K562 (cell line): ENCODE measurements around the gene KISS1R. TPM values are rescaled to one million over a fixed set of nuclear protein-coding genes. Genes with fewer than 3 reads are reported as not detected.

Experiments used
- ASH1L ChIP-seq: fragments of 450-650 bp; IDR thresholded peaks from 2 replicates; pipeline ENCODE4 v1.6.1; 2018; ENCODE audit warnings: borderline replicate concordance, mild to moderate bottlenecking, low read depth; ENCODE audit not compliant: partially characterized antibody
- CREM ChIP-seq: IDR thresholded peaks from 2 replicates; pipeline ENCODE4 v1.6.1; 2014; ENCODE audit warnings: antibody characterized with exemption, low read depth
- EP300 ChIP-seq: IDR thresholded peaks from 2 replicates; pipeline ENCODE4 v1.6.1; 2012; ENCODE audit warnings: low read length, improper control_type of control experiment
- FOXK1 ChIP-seq: sonication (generic); formaldehyde crosslinking; IDR thresholded peaks from 2 replicates; pipeline ENCODE4 v1.8.0; 2022; ENCODE audit warnings: missing genetic modification reagents, mild to moderate bottlenecking, borderline replicate concordance
- GATAD2A ChIP-seq: fragments of 450-650 bp; IDR thresholded peaks from 2 replicates; pipeline ENCODE4 v1.6.1; 2017
- HDGF ChIP-seq: fragments of 450-650 bp; IDR thresholded peaks from 2 replicates; pipeline ENCODE4 v1.6.1; 2016
- HEY1 ChIP-seq: fragments of 250-450 bp; sonication (Bioruptor Pico); IDR thresholded peaks from 2 replicates; pipeline ENCODE4 v1.5.0; 2020; ENCODE audit warnings: mild to moderate bottlenecking, moderate library complexity, borderline replicate concordance
- MCM5 ChIP-seq: fragments of 450-650 bp; IDR thresholded peaks from 2 replicates; pipeline ENCODE4 v1.6.1; 2016; ENCODE audit warnings: low read depth
- MYC ChIP-seq, 2 experiments: fragments of 250-450 bp in 1 of 2; sonication (Bioruptor Pico) in 1 of 2; IDR thresholded peaks; 2 replicates each; pipeline versions ENCODE4 v1.5.1 to v1.6.1; 2012 to 2021; ENCODE audit warnings: low read depth in 2 of 2, borderline replicate concordance in 1 of 2, improper control_type of control experiment in 1 of 2, low read length in 1 of 2, mild to moderate bottlenecking in 1 of 2, moderate library complexity in 1 of 2
- PCBP1 ChIP-seq: fragments of 200-400 bp; formaldehyde crosslinking; IDR thresholded peaks from 2 replicates; pipeline ENCODE4 v1.6.1; 2018; ENCODE audit warnings: mild to moderate bottlenecking, low read depth, low read length; ENCODE audit not compliant: poor library complexity, severe bottlenecking
- POLR3G ChIP-seq: IDR thresholded peaks from 2 replicates; pipeline ENCODE4 v1.6.1; 2011; ENCODE audit not compliant: insufficient read length, insufficient replicate concordance; ENCODE audit errors: extremely low read depth
- RHOXF2B ChIP-seq: fragments of 250-450 bp; sonication (Bioruptor Pico); conservative IDR thresholded peaks from 2 replicates; pipeline ENCODE4 v1.5.1; 2021
- SREBF1 ChIP-seq: fragments of 150-350 bp; IDR thresholded peaks from 2 replicates; pipeline ENCODE4 v1.6.1; 2014; ENCODE audit warnings: antibody characterized with exemption, low read depth, low read length, borderline replicate concordance
- TAL1 ChIP-seq: fragments of 450-650 bp; IDR thresholded peaks from 2 replicates; pipeline ENCODE4 v1.6.1; 2016; ENCODE audit warnings: mild to moderate bottlenecking
- ZNF584 ChIP-seq: fragments of 200-800 bp; sonication (Bioruptor generic); IDR thresholded peaks from 2 replicates; pipeline ENCODE4 v1.6.1; 2016; ENCODE audit warnings: low read depth, mild to moderate bottlenecking, missing genetic modification characterization, missing compliant biosample characterization
- ZNF586 ChIP-seq: fragments of 450-650 bp; formaldehyde crosslinking; conservative IDR thresholded peaks from 2 replicates; pipeline ENCODE4 v1.4.0; 2020; ENCODE audit warnings: mild to moderate bottlenecking, moderate library complexity
- ZSCAN32 ChIP-seq: fragments of 450-650 bp; formaldehyde crosslinking; IDR thresholded peaks from 2 replicates; pipeline ENCODE4 v1.4.0; 2020; ENCODE audit warnings: mild to moderate bottlenecking, moderate library complexity
- polyA plus RNA-seq, 8 experiments: library from polyadenylated mRNA; depleted of rRNA in 4 of 8; stranded (reverse) in 5 of 8; unstranded in 3 of 8; fragments of >200 nt; fragmentation: Nextera tagmentation in 2 of 8; fragmentation: Illumina TruSeq in 1 of 8; extraction: Ambion mirVana in 2 of 8; extraction: Trizol in 1 of 8; gene quantifications; 2 replicates each; pipeline versions ENCODE4 v1.2.1 to v1.2.3, GENCODE V29; 2011 to 2014; ENCODE audit warnings: inconsistent platforms in 1 of 8, missing spikeins in 1 of 8
- total RNA-seq, 7 experiments: library from RNA; depleted of rRNA in 6 of 7; stranded (reverse); fragments of >200 nt in 6 of 7; fragmentation: Illumina TruSeq in 2 of 7; extraction: Trizol in 2 of 7; gene quantifications; 2 replicates each; pipeline versions ENCODE4 v1.2.1 to v1.2.3, GENCODE V29; 2011 to 2021; ENCODE audit warnings: low replicate concordance in 1 of 7
- TF ChIP-seq, protein P1 (sequence below): fragments of 450-650 bp; IDR thresholded peaks from 2 replicates; pipeline ENCODE4 v1.6.1; 2017; ENCODE audit warnings: antibody characterized with exemption, mild to moderate bottlenecking
- TF ChIP-seq, protein P2 (sequence below): fragments of 450-650 bp; IDR thresholded peaks from 2 replicates; pipeline ENCODE4 v1.6.1; 2017; ENCODE audit warnings: antibody characterized with exemption
- TF ChIP-seq, protein P3 (sequence below): fragments of 450-650 bp; IDR thresholded peaks from 2 replicates; pipeline ENCODE4 v1.6.1; 2016
- TF ChIP-seq, protein P4 (sequence below): fragments of 250-450 bp; sonication (Bioruptor Pico); IDR thresholded peaks from 2 replicates; pipeline ENCODE4 v1.9.0; 2021; ENCODE audit warnings: mild to moderate bottlenecking

Gene KISS1R
- total and polyA plus RNA-seq, 9 of the 15 experiments (the other 6 are each of a cell fraction or from before 2014, with no cell fraction given) = 0.37 to 39.4 (median 2.0) TPM

DNA sequence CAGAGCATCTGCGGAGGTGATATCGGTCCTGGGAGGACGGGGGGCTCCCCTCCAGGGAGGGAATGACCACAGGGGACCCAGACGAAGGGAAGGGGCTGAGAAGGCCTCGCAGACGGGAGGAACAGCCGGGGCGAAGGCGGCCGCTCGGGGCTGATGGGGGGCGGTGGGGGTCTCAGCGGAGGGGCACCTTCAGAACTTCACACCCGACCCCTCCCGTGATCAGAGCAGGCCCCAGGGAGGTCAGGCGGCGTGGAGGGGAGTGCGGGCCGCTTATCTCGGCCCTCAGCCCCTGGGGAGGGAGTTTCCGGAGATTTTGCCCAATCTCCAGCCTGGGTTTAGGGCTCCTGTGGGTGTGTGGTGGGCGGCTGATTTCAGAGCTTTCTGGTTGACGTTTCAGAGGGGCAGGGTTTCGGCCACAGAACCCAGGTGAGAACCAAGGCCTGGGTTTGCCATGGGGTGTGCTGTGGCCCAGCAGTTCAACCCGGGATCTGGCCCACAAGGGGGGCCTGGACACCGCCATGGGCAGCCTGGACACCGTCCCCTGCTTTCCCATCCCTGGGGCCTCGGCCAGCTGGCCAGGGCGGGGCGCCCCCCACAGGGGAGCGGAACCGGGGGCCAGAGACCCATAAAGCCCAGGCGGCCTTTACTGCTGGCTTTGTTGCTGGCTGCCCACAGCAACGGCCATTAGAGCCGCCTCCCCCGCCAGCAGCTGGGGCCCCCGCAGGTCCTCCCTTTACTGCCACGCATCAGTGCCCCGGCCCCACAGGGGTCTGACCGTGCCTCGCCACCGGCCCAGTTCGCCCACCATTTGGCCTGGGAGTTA is 37.8 kb downstream of the KISS1R start (continued):
- TF ChIP-seq, protein P1, sequence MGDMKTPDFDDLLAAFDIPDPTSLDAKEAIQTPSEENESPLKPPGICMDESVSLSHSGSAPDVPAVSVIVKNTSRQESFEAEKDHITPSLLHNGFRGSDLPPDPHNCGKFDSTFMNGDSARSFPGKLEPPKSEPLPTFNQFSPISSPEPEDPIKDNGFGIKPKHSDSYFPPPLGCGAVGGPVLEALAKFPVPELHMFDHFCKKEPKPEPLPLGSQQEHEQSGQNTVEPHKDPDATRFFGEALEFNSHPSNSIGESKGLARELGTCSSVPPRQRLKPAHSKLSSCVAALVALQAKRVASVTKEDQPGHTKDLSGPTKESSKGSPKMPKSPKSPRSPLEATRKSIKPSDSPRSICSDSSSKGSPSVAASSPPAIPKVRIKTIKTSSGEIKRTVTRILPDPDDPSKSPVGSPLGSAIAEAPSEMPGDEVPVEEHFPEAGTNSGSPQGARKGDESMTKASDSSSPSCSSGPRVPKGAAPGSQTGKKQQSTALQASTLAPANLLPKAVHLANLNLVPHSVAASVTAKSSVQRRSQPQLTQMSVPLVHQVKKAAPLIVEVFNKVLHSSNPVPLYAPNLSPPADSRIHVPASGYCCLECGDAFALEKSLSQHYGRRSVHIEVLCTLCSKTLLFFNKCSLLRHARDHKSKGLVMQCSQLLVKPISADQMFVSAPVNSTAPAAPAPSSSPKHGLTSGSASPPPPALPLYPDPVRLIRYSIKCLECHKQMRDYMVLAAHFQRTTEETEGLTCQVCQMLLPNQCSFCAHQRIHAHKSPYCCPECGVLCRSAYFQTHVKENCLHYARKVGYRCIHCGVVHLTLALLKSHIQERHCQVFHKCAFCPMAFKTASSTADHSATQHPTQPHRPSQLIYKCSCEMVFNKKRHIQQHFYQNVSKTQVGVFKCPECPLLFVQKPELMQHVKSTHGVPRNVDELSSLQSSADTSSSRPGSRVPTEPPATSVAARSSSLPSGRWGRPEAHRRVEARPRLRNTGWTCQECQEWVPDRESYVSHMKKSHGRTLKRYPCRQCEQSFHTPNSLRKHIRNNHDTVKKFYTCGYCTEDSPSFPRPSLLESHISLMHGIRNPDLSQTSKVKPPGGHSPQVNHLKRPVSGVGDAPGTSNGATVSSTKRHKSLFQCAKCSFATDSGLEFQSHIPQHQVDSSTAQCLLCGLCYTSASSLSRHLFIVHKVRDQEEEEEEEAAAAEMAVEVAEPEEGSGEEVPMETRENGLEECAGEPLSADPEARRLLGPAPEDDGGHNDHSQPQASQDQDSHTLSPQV = peak; percentile 38; the same call in 1 of the 2 replicates
- TF ChIP-seq HDGF (no peak), EP300 (peak; percentile 75; the same call in 1 of the 2 replicates), SREBF1 (no peak), MCM5 (no peak), HEY1 (CRISPR knock-in tag) (no peak), ZNF586 (no peak), POLR3G (no peak), CREM (peak; percentile 50), RHOXF2B (CRISPR knock-in tag) (no peak), ASH1L (no peak), ZNF584 (CRISPR knock-in tag) (no peak), PCBP1 (peak; percentile 98), GATAD2A (no peak), MYC (IDR thresholded peaks at IDR 0.05; ENCODE audit: low read depth, low read length) (peak; percentile 73), MYC (CRISPR knock-in tag; IDR thresholded peaks at IDR 0.05; ENCODE audit: borderline replicate concordance, low read depth) (no peak), FOXK1 (no peak), TAL1 (peak; percentile 45; the same call in 1 of the 2 replicates), ZSCAN32 (CRISPR knock-in tag) (no peak)
- TF ChIP-seq, protein P2, sequence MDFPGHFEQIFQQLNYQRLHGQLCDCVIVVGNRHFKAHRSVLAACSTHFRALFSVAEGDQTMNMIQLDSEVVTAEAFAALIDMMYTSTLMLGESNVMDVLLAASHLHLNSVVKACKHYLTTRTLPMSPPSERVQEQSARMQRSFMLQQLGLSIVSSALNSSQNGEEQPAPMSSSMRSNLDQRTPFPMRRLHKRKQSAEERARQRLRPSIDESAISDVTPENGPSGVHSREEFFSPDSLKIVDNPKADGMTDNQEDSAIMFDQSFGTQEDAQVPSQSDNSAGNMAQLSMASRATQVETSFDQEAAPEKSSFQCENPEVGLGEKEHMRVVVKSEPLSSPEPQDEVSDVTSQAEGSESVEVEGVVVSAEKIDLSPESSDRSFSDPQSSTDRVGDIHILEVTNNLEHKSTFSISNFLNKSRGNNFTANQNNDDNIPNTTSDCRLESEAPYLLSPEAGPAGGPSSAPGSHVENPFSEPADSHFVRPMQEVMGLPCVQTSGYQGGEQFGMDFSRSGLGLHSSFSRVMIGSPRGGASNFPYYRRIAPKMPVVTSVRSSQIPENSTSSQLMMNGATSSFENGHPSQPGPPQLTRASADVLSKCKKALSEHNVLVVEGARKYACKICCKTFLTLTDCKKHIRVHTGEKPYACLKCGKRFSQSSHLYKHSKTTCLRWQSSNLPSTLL = 0 out of 2 replicates have a peak, but pooled peaks have one; percentile 54
- TF ChIP-seq, protein P3, sequence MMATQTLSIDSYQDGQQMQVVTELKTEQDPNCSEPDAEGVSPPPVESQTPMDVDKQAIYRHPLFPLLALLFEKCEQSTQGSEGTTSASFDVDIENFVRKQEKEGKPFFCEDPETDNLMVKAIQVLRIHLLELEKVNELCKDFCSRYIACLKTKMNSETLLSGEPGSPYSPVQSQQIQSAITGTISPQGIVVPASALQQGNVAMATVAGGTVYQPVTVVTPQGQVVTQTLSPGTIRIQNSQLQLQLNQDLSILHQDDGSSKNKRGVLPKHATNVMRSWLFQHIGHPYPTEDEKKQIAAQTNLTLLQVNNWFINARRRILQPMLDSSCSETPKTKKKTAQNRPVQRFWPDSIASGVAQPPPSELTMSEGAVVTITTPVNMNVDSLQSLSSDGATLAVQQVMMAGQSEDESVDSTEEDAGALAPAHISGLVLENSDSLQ = no peak
- TF ChIP-seq, protein P4, sequence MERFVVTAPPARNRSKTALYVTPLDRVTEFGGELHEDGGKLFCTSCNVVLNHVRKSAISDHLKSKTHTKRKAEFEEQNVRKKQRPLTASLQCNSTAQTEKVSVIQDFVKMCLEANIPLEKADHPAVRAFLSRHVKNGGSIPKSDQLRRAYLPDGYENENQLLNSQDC (CRISPR knock-in tag) = no peak
